ENCODE measurements around the gene ELOVL7. TPM values are rescaled to one million over a fixed set of nuclear protein-coding genes. Genes with fewer than 3 reads are reported as not detected.

Gene ELOVL7
- total RNA-seq, 4 donors from 2014 or later = 16.6 to 57.6 (median 40.4) TPM

GRCh38 chr5:60792438-60792837, 51.6 kb downstream of the ELOVL7 start:
- Histone ChIP-seq H3K36me3 (no peaks in the 10 kb centered on the region), H3K4me3 (no peak overlapping the region), H3K9me3 (no peaks in the 10 kb centered on the region), H3K4me1 (no peaks in the 10 kb centered on the region), H3K27ac (no peak overlapping the region), H3K27me3 (no peaks in the 10 kb centered on the region)
- WGBS = 92% methylated on average over 2 of the region's 2 CpGs
- no peak for DNase-seq (ENCODE audit: low spot score in 2 of 2)
- no peak for TF ChIP-seq EP300 (IDR thresholded peaks at IDR 0.05)
- no peak for TF ChIP-seq POLR2AphosphoS5 (IDR thresholded peaks at IDR 0.05)
- no peak for TF ChIP-seq POLR2A (IDR thresholded peaks at IDR 0.05)
- TF ChIP-seq, protein P1, sequence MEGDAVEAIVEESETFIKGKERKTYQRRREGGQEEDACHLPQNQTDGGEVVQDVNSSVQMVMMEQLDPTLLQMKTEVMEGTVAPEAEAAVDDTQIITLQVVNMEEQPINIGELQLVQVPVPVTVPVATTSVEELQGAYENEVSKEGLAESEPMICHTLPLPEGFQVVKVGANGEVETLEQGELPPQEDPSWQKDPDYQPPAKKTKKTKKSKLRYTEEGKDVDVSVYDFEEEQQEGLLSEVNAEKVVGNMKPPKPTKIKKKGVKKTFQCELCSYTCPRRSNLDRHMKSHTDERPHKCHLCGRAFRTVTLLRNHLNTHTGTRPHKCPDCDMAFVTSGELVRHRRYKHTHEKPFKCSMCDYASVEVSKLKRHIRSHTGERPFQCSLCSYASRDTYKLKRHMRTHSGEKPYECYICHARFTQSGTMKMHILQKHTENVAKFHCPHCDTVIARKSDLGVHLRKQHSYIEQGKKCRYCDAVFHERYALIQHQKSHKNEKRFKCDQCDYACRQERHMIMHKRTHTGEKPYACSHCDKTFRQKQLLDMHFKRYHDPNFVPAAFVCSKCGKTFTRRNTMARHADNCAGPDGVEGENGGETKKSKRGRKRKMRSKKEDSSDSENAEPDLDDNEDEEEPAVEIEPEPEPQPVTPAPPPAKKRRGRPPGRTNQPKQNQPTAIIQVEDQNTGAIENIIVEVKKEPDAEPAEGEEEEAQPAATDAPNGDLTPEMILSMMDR (IDR thresholded peaks at IDR 0.05) = no peak

- H3K4me3 ChIP-seq = no peak overlapping the region
- no peak overlapping the region for H3K27ac ChIP-seq
- H3K9me3 ChIP-seq = no peaks in the 10 kb centered on the region
- whole genome bisulfite sequencing = 45% methylated on average over 3 of the region's 3 CpGs
- H3K36me3 ChIP-seq = no peaks in the 10 kb centered on the region
- DNase-seq (ENCODE audit: low spot score in 2 of 2) = no peak
- H3K27me3 ChIP-seq = no peaks in the 10 kb centered on the region
- TF ChIP-seq POLR2A (IDR thresholded peaks at IDR 0.05) = no peak
- TF ChIP-seq, protein P1 (IDR thresholded peaks at IDR 0.05) = no peak
- TF ChIP-seq EP300 (IDR thresholded peaks at IDR 0.05) = no peak
- TF ChIP-seq POLR2AphosphoS5 (IDR thresholded peaks at IDR 0.05) = no peak
- H3K4me1 ChIP-seq = no peaks in the 10 kb centered on the region
These were observed 54.5 kb downstream of the ELOVL7 start for GRCh38 chr5:60789551-60789950.

DNA sequence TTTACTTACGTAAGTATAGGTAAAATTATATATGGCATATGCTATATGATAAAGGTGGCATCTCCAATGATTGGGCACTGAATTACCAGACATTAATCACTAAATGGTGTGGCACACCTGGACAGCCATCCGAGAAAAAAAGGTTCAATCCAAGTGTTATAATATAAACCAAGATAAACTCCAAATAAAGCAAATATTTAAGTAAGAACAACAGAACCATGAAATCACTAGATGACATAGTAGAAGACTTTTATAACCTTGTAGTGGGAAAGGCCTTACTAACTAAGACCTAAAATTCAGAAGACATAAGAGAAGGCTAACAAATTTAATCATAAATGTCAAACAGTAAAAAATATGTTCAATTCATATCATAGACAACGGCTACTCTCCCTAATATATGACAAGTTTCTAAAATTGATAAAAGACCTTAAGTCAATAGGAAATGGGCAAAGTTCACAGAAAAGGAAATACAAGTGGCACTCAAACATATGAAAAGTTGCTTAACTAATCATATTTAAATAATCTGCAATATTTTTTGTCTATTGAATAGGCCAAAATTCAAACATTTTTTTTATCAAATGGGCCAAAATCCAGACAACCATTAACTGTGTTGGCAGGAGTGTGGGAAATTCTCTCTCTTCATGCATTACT, 55.1 kb downstream of the ELOVL7 start:
- 89% methylated on average over 3 of the region's 3 CpGs for WGBS

GRCh38 chr5:60779466-60779865, 64.6 kb downstream of the ELOVL7 start:
- WGBS = 95% methylated on average over 2 of the region's 2 CpGs
- H3K27ac ChIP-seq = no peak overlapping the region
- no peak for TF ChIP-seq POLR2A (IDR thresholded peaks at IDR 0.05)
- H3K36me3 ChIP-seq = no peaks in the 10 kb centered on the region
- H3K9me3 ChIP-seq = no peaks in the 10 kb centered on the region
- no peak overlapping the region for H3K4me3 ChIP-seq
- H3K27me3 ChIP-seq = no peaks in the 10 kb centered on the region
- no peak for DNase-seq (ENCODE audit: low spot score in 2 of 2)
- no peaks in the 10 kb centered on the region for H3K4me1 ChIP-seq

More for the DNA sequence above, 55.1 kb downstream of the ELOVL7 start:
- DNase-seq (ENCODE audit: low spot score in 2 of 2) = no peak
- H3K27me3 ChIP-seq = no peaks in the 10 kb centered on the region
- H3K4me3 ChIP-seq = no peak overlapping the region
- H3K9me3 ChIP-seq = no peaks in the 10 kb centered on the region
- TF ChIP-seq, protein P1 (IDR thresholded peaks at IDR 0.05) = no peak
- TF ChIP-seq POLR2AphosphoS5 (IDR thresholded peaks at IDR 0.05) (no peak), POLR2A (IDR thresholded peaks at IDR 0.05) (no peak), EP300 (IDR thresholded peaks at IDR 0.05) (no peak)
- H3K27ac ChIP-seq = no peak overlapping the region
- no peaks in the 10 kb centered on the region for H3K4me1 ChIP-seq
- H3K36me3 ChIP-seq = no peaks in the 10 kb centered on the region

DNA sequence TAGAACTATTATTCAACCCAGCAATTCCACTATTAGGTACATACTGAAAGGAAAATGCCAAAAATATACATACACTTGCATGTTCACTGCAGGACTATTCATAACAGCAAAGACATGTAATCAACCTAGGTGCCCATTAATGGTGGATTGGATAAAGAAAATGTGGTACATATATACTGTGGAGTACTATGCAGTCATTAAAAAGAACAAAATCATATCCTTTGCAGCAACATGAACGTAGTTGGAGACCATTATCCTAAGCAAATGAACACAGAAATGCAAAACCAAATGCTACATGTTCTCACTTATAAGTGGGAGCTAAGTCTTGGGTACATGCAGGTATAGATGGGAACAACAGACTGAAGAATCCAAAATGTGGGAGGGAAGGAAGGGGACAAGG, 67.7 kb downstream of the ELOVL7 start:
- H3K4me1 ChIP-seq = no peaks in the 10 kb centered on the region
- no peak overlapping the region for H3K4me3 ChIP-seq
- H3K36me3 ChIP-seq = no peaks in the 10 kb centered on the region
- no peak for DNase-seq (ENCODE audit: low spot score in 2 of 2)
- H3K9me3 ChIP-seq = no peaks in the 10 kb centered on the region
- H3K27me3 ChIP-seq = no peaks in the 10 kb centered on the region
- no peak for TF ChIP-seq EP300 (IDR thresholded peaks at IDR 0.05)
- TF ChIP-seq, protein P1 (IDR thresholded peaks at IDR 0.05) = no peak
- no peak for TF ChIP-seq POLR2AphosphoS5 (IDR thresholded peaks at IDR 0.05)
- TF ChIP-seq POLR2A (IDR thresholded peaks at IDR 0.05) = no peak
- WGBS = 83% methylated on average over 1 of the region's 1 CpG
- H3K27ac ChIP-seq = no peak overlapping the region

Data from suprapubic skin (tissue), 4 donors.